Measurements from ENCODE around the gene KIF5A.
A peak's percentile ranks its signal among the peaks of the same experiment; 100 is the strongest.

The KIF5A gene

DNA sequence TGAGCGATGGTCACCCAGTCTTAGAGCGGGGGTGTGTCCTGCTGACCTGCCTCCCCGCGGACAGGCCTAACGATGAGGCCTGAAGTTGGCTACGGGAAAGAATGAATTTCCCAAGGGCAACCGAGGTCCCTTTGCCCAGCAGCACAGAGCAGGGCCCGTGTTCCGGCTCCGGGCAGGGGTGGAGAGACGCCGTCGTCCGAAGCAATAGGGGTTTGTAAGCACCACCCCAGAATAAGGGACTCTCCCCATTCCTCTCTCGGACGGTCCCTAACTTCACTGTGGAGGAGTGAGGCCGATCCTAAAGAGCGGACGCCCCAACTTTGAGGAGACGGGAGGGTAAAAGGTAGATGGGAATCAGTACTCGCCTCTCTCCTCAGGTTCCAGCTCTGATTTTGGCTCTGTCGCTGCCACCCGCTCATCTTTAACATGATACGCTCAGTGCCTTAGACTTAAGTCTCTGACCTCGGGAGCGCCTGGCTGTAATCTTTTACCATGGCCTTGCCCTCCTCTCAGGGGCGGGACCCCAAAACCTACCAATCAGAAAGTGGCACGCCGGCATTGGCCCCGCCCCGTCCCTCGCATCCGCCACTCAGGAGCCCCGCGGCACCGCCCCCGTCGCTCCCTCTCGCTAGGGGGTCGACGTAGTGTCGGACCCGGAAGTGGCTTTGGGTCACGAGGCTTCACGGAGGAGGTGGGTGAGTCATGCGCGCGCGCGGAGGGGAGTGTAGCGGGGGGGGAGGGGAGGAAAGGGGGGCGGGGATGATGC, 29.6 kb upstream of the KIF5A start, which contains the start of gene DDIT3:
DDIT3 (minus strand) TSS at position 462 of the 766 bp plus-strand sequence. CDS start 3,108 bp downstream, outside the sequence.
- DNase-seq, result peak; percentile 100

GRCh38 chr12:57521525-57522010, 28.3 kb upstream of the KIF5A start:
- DNase-seq, result no peak

DNA sequence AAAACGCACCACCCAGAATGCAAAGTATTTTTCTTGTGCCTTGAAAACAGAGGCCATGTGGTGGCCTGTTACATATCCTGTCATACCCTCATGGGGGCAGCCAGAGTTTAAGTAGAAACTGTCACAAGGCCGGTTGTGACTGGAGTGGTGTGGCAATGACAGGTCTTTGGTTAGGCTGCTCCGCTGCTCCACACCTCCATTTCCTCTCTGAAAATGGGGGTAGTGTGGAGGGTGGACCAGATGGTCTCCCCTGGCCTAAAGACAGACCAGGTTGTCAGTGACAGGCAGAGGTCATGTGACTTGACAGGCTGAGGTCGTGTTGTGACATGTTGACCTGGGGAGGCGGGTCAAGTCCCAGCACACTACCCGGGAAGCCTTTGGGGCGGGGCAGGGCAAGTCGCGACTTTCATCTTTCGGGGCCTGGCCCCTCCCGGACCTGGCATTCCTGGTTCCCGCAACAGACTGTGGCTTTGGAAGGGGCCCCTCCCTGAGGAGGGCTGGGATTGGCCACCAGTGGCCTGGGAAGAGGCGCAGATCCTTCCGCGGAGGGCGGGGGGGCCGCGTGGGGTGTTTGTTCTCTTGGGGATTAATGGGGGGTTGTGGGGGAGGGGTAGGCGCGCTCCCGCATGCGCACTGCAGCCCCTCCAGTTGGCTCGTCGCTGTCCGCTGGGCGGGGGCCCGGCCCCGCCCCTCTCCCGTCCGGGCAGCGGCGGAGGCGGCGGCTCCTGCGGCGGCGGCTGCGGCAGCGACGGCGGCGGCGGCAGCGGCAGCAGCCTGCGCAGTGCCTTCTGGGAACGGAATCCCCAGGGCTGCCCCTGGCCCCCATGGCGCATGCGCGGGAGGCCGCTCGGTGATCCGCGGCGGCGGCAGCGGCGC, 27.6 kb upstream of the KIF5A start, which contains the start of gene MBD6:
MBD6 (plus strand) TSS at position 814 of the 876 bp plus-strand sequence. CDS start 1,480 bp downstream, outside the sequence.
- DNase-seq, result peak; percentile 88

GRCh38 chr12:57522887-57523705, 26.7 kb upstream of the KIF5A start:
- DNase-seq, result peak; percentile 41

- no peak for DNase-seq
Measured at GRCh38 chr12:57523706-57524614, 25.9 kb upstream of the KIF5A start.

DNA sequence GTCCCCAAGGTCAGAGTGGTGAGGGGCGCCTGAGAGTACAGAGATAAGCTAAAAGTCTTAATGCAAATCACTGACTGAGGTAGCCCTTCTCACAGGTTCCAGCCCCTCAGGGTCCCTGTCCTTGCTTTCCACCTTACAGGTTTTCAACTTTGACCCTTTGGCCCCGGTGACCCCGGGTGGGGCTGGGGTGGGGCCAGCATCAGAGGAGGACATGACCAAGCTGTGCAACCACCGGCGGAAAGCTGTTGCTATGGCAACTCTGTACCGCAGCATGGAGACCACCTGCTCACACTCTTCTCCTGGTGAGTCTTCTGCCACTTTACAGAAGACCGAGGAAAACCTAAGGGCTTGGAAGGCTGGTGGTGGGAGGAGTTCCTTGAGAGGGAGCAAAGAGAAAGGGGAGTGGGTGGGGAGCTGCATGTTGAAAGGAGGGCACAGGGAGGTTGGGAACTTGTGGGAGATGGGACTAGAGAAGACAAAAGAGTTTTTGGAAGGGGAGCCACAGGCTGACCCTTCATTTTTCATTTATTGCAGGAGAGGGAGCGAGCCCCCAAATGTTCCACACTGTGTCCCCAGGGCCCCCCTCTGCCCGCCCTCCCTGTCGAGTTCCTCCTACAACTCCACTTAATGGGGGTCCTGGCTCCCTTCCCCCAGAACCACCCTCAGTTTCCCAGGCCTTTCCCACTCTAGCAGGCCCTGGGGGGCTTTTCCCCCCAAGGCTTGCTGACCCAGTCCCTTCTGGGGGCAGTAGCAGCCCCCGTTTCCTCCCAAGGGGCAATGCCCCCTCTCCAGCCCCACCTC, 24.8 kb upstream of the KIF5A start:
- no peak for DNase-seq

DNA sequence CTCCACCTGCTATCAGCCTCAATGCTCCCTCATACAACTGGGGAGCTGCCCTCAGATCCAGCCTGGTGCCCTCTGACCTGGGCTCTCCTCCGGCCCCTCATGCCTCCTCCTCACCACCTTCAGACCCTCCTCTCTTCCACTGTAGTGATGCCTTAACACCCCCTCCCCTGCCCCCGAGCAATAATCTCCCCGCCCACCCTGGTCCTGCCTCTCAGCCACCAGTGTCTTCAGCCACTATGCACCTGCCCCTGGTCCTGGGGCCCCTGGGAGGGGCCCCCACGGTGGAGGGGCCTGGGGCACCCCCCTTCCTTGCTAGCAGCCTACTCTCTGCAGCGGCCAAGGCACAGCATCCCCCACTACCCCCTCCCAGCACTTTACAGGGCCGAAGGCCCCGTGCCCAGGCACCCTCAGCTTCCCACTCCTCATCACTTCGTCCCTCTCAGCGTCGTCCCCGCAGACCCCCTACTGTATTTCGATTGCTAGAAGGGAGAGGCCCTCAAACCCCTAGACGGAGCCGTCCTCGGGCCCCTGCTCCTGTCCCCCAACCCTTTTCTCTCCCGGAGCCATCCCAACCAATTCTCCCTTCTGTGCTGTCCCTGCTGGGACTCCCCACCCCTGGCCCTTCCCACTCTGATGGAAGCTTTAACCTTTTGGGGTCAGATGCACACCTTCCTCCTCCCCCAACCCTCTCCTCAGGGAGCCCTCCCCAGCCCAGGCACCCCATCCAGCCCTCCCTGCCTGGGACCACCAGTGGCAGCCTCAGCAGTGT, 24.0 kb upstream of the KIF5A start:
- DNase-seq, result no peak

- DNase-seq, result no peak
Measured at GRCh38 chr12:57526477-57527126, 23.2 kb upstream of the KIF5A start.

DNA sequence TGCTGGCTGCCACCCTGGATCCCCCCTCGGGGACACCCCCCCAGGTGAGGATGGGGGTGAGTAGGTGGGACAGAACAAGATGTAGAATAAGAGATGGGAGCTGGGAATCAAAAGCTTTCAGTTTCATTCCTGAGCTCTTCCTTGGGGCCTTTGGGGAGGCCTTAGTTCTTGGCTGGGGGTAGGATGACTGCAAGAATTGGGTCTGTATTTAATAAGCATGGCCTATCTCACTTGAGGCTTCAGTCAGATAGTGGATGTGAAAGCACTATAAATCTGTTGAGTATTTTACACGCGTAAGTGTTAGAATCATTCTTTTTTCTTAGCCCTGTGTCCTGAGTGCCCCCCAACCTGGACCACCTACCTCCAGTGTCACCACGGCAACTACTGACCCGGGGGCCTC, 22.7 kb upstream of the KIF5A start:
- DNase-seq, result no peak

DNA sequence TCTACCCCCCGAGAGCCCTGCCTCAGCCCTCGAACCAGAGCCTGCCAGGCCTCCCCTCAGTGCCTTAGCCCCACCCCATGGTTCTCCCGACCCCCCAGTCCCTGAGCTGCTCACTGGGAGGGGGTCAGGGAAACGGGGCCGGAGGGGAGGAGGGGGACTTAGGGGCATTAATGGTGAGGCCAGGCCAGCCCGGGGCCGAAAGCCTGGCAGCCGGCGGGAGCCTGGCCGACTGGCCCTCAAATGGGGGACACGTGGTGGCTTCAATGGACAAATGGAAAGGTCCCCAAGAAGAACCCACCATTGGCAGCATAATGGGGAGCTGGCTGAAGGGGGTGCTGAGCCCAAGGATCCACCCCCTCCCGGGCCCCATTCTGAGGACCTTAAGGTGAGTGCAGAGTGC, 21.7 kb upstream of the KIF5A start:
- no peak for DNase-seq

- no peak for DNase-seq
Measured at GRCh38 chr12:57528831-57529555, 20.9 kb upstream of the KIF5A start.

DNA sequence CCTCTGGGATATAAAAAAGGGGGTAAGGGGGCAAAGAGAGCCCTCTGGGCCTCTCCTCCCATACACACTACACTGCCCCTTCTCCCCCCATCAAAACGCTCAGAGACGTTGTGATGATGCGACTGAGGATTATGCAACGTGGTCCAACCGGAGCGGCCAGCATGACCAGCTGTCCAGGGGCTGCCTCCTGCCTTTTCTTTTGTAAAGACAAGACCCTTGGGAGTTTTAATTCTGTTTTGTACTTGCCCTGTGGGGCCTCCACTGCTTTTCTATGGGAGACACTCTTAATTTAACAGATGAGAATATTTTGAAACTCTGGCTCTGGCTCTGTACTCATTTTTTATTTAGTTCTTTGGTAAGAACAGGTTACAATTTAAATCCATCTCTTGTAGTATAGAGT, 20.0 kb upstream of the KIF5A start:
- DNase-seq, result no peak

- DNase-seq, result no peak
Measured at GRCh38 chr12:57530396-57531142, 19.3 kb upstream of the KIF5A start.

DNA sequence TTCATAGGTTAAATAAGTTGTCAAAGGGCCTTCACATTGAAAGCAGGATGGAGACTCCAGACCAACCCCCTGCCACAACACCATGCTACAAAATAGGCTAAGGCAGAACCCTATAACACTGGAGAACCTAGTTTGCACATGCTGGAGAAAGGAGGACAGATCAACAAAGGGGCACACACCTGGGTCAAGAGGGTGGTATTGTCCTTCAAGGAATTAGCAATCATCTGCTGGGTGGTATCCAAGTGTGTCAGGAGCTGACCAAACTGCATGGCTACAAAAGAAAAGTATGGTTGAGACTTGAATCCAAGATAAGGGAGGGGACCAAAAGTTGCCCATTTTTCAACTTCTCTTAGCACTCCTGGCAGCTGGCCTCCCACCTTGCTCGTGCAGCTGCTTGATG, 18.0 kb upstream of the KIF5A start:
- no peak for DNase-seq

DNA sequence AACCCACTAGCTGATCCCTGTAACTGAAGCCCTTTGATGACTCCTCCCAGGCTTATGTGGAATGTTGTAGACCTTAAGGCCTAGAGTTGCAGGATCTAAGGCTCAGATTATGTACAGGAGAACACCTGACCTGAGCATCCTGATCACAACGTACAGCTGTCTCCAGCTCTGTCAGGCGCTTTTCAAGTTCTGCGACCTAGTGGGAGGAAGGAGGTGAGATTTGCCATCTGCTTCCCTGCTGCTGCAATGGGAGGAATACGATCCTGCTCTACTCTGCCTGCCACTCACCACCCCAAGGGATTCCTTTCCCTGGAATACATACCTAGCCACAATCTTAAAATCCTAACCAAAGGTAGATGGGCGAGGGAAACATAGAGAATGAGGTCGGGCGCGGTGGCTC, 16.7 kb upstream of the KIF5A start:
- DNase-seq, result no peak

GRCh38 chr12:57534250-57534649, 15.6 kb upstream of the KIF5A start:
- DNase-seq, result no peak

GRCh38 chr12:57534991-57535543, 14.8 kb upstream of the KIF5A start:
- DNase-seq, result no peak

All from activated gamma-delta T cell treated with Interleukin-2 at 50 U/mL for 16 hours (primary cell).